HS-27A (cell line): Measurements from ENCODE around the gene FAS.

Source experiments
- DNase-seq: peaks from one replicate; pipeline ENCODE4 v3.0.0-alpha.2; 2012; ENCODE audit warnings: low read depth, missing footprints

The FAS gene

DNA sequence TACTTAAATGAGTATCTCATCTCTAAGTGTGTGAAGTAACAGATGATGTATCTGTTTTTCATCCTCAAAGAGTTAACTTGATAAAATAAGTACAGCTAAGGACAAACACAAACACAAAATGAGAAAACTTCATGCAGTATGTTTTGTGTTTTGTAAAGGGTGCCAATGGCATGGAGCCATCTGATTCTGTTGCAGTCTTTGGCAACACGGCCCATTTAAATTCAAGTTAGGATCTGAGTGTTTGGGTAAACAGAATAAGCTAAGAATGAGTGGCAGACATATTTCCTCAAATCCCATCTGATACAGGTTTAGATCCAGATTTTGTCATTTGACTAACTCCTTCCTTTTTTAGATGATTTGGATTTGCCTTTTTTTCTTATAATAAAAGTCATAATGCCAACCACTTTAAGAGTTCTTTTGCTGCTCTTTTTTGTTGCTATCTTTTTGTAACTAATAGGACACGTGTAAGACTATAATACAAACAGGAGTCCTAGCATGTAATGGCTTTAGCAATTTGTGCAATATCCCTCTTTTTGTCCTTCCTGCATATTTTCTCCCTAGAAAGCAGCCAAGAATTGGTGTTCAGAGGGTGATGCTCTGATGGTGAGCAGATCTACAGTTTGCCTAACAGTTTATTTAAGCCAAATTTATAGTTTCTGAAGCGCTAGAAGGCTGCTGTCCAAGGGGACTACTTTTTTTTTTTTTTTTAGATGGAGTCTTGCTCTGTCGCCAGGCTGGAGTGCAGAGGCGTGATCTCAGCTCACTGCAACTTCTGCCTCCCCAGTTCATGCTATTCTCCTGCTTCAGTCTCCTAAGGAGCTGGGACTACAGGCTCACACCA lies 19.2 kb upstream of the FAS start:
- DNase-seq = no peak

DNA sequence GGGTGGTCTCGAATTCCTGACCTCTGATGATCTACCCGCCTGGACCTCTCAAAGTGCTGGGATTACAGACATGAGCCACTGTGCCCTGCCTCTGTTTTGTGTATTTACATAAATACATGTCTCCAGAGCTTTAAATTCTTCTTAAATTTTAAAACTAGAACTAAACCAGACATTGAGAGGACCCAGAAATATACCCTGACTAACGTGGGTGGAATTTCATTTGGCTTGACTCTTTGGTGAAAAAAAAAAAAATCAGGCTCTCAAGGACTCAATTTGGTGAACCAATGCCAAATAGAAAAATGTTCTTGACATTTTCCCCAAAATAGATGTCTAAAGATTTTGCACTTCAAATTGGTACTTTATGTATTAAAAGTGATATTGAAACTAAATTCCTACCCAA lies 16.6 kb upstream of the FAS start:
- no peak for DNase-seq

DNA sequence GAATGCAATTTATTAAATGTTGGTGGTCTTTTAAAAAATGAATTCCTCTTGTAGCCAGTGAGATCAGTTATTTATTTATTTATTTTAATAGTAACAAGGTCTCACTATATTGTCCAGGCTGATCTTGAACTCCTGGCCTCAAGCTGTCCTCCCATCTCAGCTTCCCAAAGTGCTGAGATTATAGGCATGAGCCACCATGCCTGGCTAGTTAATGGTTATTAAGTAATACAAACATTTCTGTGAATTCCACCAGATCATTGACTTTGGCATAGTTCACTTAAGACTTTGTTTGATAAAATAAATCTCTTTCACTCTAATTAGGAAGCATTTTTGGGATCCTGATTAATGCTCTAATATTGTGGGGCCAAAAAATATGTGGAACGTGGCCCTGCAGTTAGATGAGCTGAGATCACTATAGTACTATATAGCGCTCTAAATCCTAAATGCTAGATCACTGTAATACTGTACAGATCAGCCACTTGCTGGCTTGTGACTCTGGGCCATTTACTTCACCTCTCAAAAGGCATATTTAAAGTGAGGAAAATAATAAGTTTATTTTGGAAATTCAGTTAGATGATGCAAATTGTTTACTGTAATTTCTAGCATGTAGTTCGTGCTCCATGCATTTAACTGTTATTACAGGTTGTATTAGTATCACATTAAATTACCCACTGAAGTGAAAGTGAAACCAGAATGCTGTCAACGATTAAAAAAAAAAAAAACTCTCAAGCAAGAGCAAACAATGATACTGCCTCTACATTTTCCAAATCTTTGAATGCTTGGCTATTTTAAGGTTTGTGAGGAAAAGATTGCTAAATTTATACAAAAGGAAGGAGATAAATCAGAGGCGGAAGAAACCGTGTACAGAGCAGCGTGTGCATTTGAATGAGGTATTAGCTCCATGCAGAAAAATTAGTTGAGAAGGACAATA lies 15.9 kb upstream of the FAS start:
- DNase-seq = no peak

DNA sequence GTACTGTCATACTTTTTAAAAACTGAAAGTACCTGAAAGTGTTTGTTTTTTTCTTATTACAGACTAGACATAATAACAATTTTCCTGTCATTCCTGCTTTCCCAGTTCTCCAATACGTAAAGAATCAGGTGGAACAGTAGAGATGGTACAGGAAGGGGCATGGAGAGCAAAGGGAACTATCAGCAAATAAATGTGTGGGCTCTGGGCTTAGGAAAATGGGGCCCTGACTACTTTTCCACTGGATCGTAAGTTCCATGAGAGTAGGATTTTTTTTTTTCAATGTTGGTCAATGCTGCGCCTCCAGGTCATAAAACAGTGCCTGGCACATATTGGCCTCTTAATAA lies 15.2 kb upstream of the FAS start:
- DNase-seq = no peak

DNA sequence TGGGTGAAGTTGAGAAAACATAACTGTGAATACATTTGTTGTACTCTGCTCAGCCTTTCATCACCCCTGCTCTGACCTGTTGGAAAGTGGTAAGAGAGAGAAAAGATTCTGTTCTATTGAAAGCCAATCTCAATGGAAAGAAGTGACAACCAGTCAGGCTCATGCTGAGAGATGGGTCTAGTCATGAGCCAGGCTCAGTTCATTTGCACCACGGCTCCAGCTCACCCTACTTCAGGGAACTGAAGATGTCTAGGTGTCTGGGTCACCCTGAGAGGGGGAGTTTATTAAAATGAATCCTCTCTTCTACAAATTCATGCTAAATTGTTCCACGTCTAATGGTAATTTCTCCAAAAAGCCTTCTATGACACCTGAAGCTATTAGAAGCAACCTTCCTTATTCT lies 12.1 kb upstream of the FAS start:
- DNase-seq = no peak

DNA sequence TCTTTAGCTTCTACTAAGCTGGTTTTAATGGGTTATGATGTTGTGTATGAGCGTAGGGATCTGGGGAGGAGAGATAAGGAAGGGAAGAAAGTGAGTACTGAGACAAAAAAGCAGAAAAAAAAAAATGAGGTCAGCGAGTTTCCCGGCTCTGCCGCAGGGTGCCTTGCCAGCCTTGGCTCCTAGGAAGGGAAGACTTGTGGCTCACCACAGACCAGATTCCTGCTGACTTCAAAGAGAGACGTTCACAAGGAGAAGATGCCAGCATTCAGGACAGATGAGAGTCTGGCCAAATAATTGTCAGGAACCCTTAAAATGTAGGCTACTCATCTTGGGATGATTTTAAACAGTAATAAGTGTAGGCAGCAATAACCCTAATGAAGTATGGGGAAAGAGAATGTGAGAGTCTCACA lies 11.4 kb upstream of the FAS start:
- no peak for DNase-seq

DNA sequence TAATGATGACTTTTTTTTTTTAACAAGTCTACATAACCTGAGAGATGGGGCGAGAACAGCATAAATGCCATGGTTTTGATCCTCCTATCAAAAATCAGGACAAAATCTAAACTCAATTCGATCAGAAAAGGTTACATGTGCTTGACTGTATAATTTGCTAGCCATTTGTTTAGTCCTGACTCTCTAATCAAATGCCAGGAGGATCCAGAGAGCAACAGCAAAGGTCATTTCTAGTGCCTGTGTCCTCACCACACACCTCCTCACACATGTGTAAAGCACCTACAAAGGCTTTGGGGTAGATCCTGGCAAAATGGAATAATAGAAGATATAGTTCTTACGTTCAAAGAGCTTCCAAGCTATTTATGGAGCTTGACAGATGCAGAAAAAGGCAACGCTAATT lies 11.0 kb upstream of the FAS start:
- DNase-seq = no peak

DNA sequence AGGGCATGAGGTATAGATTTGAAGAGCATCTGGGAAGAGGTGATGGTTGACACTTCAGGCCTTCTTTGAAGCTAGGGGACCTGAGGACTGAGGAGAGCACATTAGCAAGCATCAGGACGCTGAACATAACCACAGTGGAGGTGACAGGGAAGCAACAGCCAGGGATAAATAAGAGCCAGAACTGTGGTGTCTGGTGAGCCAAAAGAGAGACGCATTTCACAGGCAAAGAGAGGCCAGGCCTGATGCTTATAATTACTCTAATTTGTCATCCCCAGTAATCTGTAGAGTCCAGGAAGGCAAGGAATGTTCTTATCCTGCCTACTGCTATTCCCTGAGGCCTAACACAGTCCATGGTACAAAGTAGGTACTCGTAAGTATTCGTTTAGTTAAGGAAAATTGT lies 10.4 kb upstream of the FAS start:
- DNase-seq = no peak

DNA sequence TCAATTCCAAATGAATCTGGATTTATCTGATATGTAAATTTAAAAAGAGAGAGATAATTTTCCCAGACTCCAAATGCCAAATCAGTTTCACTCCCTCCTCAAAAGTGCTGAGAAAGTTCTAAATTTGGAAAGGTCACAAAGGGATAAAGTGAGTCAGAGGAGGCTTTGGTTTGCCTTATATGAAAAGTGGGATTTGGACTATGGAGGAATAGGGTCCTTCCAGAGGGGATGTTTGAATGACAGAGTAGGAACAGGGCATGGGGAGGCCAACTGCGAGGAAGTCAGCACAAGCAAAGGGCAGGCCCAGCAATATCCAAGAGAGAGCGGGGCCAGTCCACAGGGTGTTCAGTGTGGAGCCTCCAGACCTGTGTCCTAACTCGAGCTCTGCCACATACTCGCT lies 9.8 kb upstream of the FAS start:
- no peak for DNase-seq

DNA sequence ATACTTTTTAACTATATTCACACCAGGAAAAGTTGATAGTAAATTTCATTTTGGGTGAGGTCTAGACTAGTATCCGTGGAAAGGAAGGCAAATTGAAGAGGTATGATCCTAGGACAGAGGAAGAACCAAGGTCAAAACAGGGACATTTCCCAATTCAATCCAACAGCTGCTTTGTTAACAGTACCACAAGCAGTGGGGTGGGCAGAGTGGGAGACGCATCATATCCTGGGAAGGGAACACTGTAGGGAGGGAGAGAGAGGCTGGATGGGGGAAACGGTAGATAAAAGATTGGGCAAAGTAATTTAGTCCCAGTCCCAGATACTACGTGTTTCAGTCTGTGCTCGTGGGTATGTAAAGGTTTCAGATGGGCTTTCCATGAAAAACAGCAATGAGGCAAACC lies 9.2 kb upstream of the FAS start:
- no peak for DNase-seq

DNA sequence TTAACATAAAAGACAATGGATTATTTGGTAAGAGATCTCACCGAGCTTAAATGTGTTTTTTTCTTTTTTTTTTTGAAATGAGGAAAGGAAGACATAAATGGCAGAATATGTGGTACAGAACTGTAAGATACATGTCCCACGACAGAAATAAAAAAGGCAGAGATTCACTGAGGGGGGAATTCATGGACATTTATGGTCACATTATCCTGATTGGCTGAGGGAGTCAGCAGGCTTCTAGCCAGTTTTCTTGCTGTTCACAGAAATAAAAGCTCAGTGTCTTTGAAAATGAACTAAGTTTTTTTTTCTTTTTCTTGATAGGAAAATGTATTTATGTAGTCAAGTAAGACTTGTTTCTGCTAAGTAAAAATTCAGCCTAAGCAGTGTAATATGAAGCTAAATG lies 8.2 kb upstream of the FAS start:
- DNase-seq = no peak

DNA sequence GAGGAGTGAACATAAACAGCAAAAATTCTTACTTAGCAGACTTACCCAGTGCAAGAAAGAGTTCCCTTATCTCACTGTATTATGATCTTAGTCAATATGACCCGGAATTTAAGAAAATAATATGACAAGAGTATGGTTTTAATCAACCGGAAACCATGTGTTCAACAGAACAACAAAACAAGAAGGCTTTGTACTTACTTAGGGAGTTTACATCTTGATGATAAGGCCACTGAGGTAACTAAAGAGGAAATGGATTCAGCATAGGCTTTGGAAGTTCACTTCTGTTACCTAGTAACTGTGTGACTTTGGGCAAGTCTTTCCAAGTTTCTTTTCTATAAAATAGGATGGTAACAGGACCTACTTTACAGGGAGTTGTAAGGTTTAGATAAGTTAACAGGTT lies 7.4 kb upstream of the FAS start:
- DNase-seq = no peak

DNA sequence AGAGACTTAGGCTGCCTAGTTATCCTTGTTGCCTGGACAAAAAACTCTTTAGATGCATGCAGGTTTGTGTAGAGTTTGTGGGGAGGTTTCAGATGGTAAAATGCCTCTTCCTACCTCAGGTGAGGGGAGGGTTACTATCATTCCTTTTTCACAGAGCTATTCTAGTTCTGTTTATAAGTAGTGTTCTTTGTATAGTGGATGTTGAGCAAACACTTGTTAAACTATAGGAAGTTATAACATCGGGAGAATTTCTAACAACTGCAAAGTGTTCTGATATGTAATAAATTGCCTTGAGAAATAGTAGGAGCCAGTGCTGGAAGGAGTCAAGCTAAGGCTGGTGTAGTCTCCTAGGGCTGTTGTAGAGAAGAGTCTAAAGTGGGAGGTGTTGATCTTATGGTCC lies 6.7 kb upstream of the FAS start:
- DNase-seq = no peak

DNA sequence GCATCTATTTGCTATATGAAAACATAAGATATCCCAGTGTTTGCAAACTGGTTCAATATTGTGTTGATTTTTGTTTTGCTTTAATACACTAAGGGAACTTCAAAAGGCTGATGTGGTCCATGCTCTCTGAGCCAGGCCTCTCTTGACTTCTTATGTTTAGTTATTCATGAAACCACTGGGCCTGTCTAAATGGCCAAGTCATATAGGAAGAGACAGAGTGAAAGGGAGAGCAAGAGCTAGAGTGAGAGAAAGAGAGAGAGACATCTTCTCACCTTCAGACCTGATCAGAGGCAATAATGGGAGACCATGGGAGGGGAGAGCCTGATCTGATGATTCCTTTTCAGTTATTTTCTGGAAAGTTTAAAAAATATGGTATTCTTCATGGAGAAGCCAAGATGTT lies 6.1 kb upstream of the FAS start:
- no peak for DNase-seq

DNA sequence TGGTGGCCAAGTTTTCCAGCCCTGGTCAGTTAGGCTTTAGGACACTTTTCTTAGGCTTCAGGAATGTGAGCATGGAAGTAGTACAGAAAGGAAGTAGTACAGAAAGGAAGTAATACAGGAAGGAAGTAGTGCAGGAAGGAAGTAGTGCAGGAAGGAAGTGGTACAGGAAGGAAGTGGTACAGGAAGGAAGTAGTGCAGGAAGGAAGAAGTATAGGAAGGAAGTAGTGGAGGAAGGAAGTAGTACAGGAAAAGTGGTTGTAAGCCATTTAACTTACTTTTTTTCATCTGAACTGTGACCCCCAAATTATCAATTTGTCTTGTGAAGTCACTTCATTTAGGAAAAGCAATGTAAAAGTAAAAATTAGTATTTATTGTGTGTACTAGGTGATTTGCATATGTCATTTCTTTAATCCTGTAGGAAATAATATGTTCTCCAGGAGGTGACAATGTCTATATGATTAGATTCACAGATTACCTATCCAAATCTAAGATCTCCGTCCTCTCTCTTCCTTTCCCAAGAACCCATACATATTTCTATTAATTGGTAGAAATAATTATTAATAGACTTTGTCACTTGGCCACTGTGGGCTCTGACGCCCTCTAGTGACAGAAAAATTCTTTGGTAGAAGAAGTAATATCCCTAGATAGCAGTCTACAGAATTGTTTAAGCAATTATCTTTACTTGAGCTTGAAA lies 3.9 kb upstream of the FAS start:
- no peak for DNase-seq

DNA sequence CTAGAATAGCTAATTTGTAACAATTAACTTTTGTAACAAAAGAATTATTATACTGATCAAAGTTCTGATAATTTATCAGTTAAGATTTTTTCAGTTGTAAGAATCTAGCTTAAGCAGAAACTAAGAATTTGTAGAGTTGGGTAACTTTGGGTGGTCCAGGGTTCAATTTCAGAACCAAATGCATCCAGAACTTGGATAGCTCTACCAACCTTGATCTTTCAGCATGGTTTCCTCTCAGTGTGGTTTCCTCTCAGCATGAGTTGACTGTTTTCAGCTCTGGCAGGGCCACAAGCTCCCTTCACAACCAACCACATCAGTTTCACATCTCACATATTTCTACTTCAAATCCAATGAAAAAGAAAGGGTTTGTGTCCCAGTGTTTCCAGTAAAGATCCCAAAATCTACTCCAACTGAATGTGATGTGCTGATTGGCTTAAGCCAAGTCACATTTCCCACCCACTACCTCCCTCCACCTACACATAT lies 3.3 kb upstream of the FAS start:
- DNase-seq = no peak

DNA sequence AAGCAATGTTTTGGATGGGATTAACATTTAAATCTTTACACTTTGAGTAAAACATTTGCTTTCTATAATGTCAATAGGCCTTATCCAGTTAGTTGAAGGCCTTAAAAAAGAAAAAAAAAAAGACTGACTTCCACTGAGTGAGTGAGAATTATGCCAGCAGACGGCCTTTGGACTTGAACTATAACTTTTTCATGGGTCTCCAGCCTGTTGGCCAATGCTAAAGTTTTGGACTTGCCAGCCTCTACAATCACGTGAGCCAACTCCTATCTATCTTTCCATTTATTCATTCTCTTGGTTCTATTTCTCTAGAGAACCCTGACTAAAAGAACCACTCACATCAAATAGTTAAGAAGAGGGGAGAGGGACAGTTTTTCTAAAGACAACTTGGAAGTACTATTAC lies 2.8 kb upstream of the FAS start:
- DNase-seq = no peak

DNA sequence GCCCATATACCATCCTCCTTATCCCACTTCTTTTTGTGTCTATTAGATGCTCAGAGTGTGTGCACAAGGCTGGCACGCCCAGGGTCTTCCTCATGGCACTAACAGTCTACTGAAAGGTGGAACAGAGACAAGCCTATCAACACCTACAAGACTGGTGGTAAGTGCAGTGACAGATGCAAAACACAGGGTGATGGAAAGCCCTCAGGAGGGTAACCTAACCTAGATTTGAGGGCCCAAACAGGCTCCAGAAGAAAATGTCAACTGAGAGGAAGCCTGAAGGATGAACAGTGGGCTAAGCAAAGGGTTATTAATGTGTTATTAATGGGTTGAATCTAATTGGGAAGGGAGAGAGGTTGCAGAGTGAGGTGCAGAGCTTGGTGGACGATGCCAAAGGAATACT lies 1.2 kb upstream of the FAS start:
- DNase-seq = no peak

DNA sequence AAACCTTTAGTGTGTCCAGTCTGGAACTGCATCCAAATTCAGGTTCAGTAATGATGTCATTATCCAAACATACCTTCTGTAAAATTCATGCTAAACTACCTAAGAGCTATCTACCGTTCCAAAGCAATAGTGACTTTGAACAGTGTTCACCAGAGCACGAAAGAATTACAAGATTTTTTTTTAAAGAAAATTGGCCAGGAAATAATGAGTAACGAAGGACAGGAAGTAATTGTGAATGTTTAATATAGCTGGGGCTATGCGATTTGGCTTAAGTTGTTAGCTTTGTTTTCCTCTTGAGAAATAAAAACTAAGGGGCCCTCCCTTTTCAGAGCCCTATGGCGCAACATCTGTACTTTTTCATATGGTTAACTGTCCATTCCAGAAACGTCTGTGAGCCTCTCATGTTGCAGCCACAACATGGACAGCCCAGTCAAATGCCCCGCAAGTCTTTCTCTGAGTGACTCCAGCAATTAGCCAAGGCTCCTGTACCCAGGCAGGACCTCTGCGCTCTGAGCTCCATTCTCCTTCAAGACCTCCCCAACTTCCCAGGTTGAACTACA lies 694 bp upstream of the FAS start:
- DNase-seq = no peak

DNA sequence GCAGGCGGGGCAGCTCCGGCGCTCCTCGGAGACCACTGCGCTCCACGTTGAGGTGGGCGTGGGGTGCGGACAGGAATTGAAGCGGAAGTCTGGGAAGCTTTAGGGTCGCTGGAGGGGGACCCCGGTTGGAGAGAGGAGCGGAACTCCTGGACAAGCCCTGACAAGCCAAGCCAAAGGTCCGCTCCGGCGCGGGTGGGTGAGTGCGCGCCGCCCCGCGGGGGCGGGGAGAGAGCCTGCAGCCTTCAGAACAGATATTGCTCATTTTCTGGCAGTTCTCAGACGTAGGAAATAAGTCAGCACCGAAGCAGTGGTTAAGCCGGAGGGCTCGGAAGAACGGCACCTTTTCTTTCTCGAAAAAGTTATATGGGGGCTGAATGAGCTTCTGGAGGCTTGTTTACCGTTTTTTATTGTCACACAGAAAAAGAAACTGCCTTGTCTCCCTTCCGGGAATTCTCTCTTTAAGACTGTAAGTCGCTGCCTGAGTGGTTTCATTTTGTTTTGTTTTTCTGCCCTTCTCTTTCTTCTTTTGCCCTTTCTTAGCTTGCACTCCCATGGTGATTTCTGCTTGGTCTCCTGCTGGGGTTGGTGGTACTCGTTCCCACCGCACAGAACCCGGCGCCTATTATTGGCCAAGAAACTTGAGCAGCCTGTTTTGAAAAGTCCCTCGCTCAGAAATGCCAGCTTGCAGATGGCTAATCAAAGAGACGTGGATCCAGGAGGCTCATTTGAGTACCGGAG lies 732 bp downstream of the FAS start:
- no peak for DNase-seq

DNA sequence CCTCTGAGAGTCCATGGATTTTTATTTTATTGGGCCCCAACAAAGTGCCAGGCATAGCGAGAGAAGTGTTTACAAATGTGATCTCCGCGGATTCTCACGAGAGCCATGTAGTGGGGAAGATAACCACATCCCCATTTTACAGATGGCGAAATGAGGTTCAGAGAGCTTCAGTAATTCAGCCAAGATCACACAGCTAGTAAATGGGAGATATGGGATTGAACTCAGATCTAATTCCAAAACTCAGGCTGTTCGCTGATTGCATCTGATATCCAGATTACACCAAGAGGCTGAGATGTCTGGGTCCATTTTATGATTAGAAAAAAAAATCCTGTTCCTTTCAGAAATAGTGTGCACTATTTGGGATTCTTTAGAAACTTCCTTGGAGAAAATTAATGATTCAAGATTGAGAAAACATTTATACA lies 1.3 kb downstream of the FAS start:
- DNase-seq = no peak
